ENCODE data around the gene OPCML.

OPCML gene

GRCh38 chr11:132539590-132540368 lies 992.5 kb downstream of the OPCML start:
- H3K9ac ChIP-seq (ENCODE audit: low read depth in 1 of 2, low read length in 2 of 2) = no peak overlapping the region
- H3K27me3 ChIP-seq (ENCODE audit: control insufficient read depth in 1 of 2, insufficient read depth in 2 of 2, low read length in 2 of 2) = no peaks in the 10 kb centered on the region
- no peak overlapping the region for H3K4me3 ChIP-seq (ENCODE audit: low read depth in 1 of 2, low read length in 2 of 2)
- H3K27ac ChIP-seq (ENCODE audit: low read depth, low read length) = no peak overlapping the region
- H3K9me3 ChIP-seq (ENCODE audit: control insufficient read depth in 1 of 2, low read length in 2 of 2) = no peaks in the 10 kb centered on the region
- H3K36me3 ChIP-seq (ENCODE audit: control insufficient read depth in 1 of 2, insufficient read depth in 2 of 2, low read length in 2 of 2) = no peaks in the 10 kb centered on the region
- no peaks in the 10 kb centered on the region for H3K4me1 ChIP-seq (ENCODE audit: control insufficient read depth in 1 of 2, insufficient read depth in 2 of 2, low read length in 2 of 2)

- Histone ChIP-seq H3K9ac (ENCODE audit: low read depth in 1 of 2, low read length in 2 of 2) (no peak overlapping the region), H3K36me3 (ENCODE audit: control insufficient read depth in 1 of 2, insufficient read depth in 2 of 2, low read length in 2 of 2) (no peaks in the 10 kb centered on the region), H3K4me1 (ENCODE audit: control insufficient read depth in 1 of 2, insufficient read depth in 2 of 2, low read length in 2 of 2) (no peaks in the 10 kb centered on the region), H3K9me3 (ENCODE audit: control insufficient read depth in 1 of 2, low read length in 2 of 2) (no peaks in the 10 kb centered on the region), H3K27ac (ENCODE audit: low read depth, low read length) (no peak overlapping the region), H3K4me3 (ENCODE audit: low read depth in 1 of 2, low read length in 2 of 2) (no peak overlapping the region), H3K27me3 (ENCODE audit: control insufficient read depth in 1 of 2, insufficient read depth in 2 of 2, low read length in 2 of 2) (no peaks in the 10 kb centered on the region)
Measured at GRCh38 chr11:132538642-132539041, 993.7 kb downstream of the OPCML start.

GRCh38 chr11:132535830-132536229 lies 996.5 kb downstream of the OPCML start:
- Histone ChIP-seq H3K27me3 (ENCODE audit: control insufficient read depth in 1 of 2, insufficient read depth in 2 of 2, low read length in 2 of 2) (no peaks in the 10 kb centered on the region), H3K27ac (ENCODE audit: low read depth, low read length) (no peak overlapping the region), H3K4me3 (ENCODE audit: low read depth in 1 of 2, low read length in 2 of 2) (no peak overlapping the region), H3K4me1 (ENCODE audit: control insufficient read depth in 1 of 2, insufficient read depth in 2 of 2, low read length in 2 of 2) (no peaks in the 10 kb centered on the region), H3K9ac (ENCODE audit: low read depth in 1 of 2, low read length in 2 of 2) (no peak overlapping the region), H3K36me3 (ENCODE audit: control insufficient read depth in 1 of 2, insufficient read depth in 2 of 2, low read length in 2 of 2) (no peaks in the 10 kb centered on the region), H3K9me3 (ENCODE audit: control insufficient read depth in 1 of 2, low read length in 2 of 2) (no peaks in the 10 kb centered on the region)

- Histone ChIP-seq H3K27me3 (ENCODE audit: control insufficient read depth in 1 of 2, insufficient read depth in 2 of 2, low read length in 2 of 2) (no peaks in the 10 kb centered on the region), H3K4me1 (ENCODE audit: control insufficient read depth in 1 of 2, insufficient read depth in 2 of 2, low read length in 2 of 2) (no peaks in the 10 kb centered on the region), H3K9me3 (ENCODE audit: control insufficient read depth in 1 of 2, low read length in 2 of 2) (no peaks in the 10 kb centered on the region), H3K36me3 (ENCODE audit: control insufficient read depth in 1 of 2, insufficient read depth in 2 of 2, low read length in 2 of 2) (no peaks in the 10 kb centered on the region), H3K4me3 (ENCODE audit: low read depth in 1 of 2, low read length in 2 of 2) (no peak overlapping the region), H3K27ac (ENCODE audit: low read depth, low read length) (no peak overlapping the region), H3K9ac (ENCODE audit: low read depth in 1 of 2, low read length in 2 of 2) (no peak overlapping the region)
Measured at GRCh38 chr11:132531921-132532320, 1000.4 kb downstream of the OPCML start.

GRCh38 chr11:132528181-132528580 lies 1004.1 kb downstream of the OPCML start:
- Histone ChIP-seq H3K36me3 (ENCODE audit: control insufficient read depth in 1 of 2, insufficient read depth in 2 of 2, low read length in 2 of 2) (no peaks in the 10 kb centered on the region), H3K27ac (ENCODE audit: low read depth, low read length) (no peak overlapping the region), H3K4me3 (ENCODE audit: low read depth in 1 of 2, low read length in 2 of 2) (no peak overlapping the region), H3K27me3 (ENCODE audit: control insufficient read depth in 1 of 2, insufficient read depth in 2 of 2, low read length in 2 of 2) (no peaks in the 10 kb centered on the region), H3K9me3 (ENCODE audit: control insufficient read depth in 1 of 2, low read length in 2 of 2) (no peaks in the 10 kb centered on the region), H3K9ac (ENCODE audit: low read depth in 1 of 2, low read length in 2 of 2) (no peak overlapping the region), H3K4me1 (ENCODE audit: control insufficient read depth in 1 of 2, insufficient read depth in 2 of 2, low read length in 2 of 2) (no peaks in the 10 kb centered on the region)

GRCh38 chr11:132523929-132524328 lies 1008.4 kb downstream of the OPCML start:
- H3K27me3 ChIP-seq (ENCODE audit: control insufficient read depth in 1 of 2, insufficient read depth in 2 of 2, low read length in 2 of 2) = no peaks in the 10 kb centered on the region
- no peaks in the 10 kb centered on the region for H3K9me3 ChIP-seq (ENCODE audit: control insufficient read depth in 1 of 2, low read length in 2 of 2)
- H3K36me3 ChIP-seq (ENCODE audit: control insufficient read depth in 1 of 2, insufficient read depth in 2 of 2, low read length in 2 of 2) = no peaks in the 10 kb centered on the region
- H3K4me3 ChIP-seq (ENCODE audit: low read depth in 1 of 2, low read length in 2 of 2) = no peak overlapping the region
- H3K4me1 ChIP-seq (ENCODE audit: control insufficient read depth in 1 of 2, insufficient read depth in 2 of 2, low read length in 2 of 2) = no peaks in the 10 kb centered on the region
- H3K9ac ChIP-seq (ENCODE audit: low read depth in 1 of 2, low read length in 2 of 2) = no peak overlapping the region
- no peak overlapping the region for H3K27ac ChIP-seq (ENCODE audit: low read depth, low read length)

GRCh38 chr11:132520199-132520598 lies 1012.1 kb downstream of the OPCML start:
- H3K4me1 ChIP-seq (ENCODE audit: control insufficient read depth in 1 of 2, insufficient read depth in 2 of 2, low read length in 2 of 2) = no peaks in the 10 kb centered on the region
- H3K27me3 ChIP-seq (ENCODE audit: control insufficient read depth in 1 of 2, insufficient read depth in 2 of 2, low read length in 2 of 2) = no peaks in the 10 kb centered on the region
- no peaks in the 10 kb centered on the region for H3K36me3 ChIP-seq (ENCODE audit: control insufficient read depth in 1 of 2, insufficient read depth in 2 of 2, low read length in 2 of 2)
- no peaks in the 10 kb centered on the region for H3K9me3 ChIP-seq (ENCODE audit: control insufficient read depth in 1 of 2, low read length in 2 of 2)
- no peak overlapping the region for H3K4me3 ChIP-seq (ENCODE audit: low read depth in 1 of 2, low read length in 2 of 2)
- H3K9ac ChIP-seq (ENCODE audit: low read depth in 1 of 2, low read length in 2 of 2) = no peak overlapping the region
- H3K27ac ChIP-seq (ENCODE audit: low read depth, low read length) = no peak overlapping the region

- Histone ChIP-seq H3K9me3 (ENCODE audit: control insufficient read depth in 1 of 2, low read length in 2 of 2) (no peaks in the 10 kb centered on the region), H3K27me3 (ENCODE audit: control insufficient read depth in 1 of 2, insufficient read depth in 2 of 2, low read length in 2 of 2) (no peaks in the 10 kb centered on the region), H3K9ac (ENCODE audit: low read depth in 1 of 2, low read length in 2 of 2) (no peak overlapping the region), H3K4me3 (ENCODE audit: low read depth in 1 of 2, low read length in 2 of 2) (no peak overlapping the region), H3K4me1 (ENCODE audit: control insufficient read depth in 1 of 2, insufficient read depth in 2 of 2, low read length in 2 of 2) (no peaks in the 10 kb centered on the region), H3K36me3 (ENCODE audit: control insufficient read depth in 1 of 2, insufficient read depth in 2 of 2, low read length in 2 of 2) (no peaks in the 10 kb centered on the region), H3K27ac (ENCODE audit: low read depth, low read length) (no peak overlapping the region)
Measured at GRCh38 chr11:132519241-132519815, 1013.0 kb downstream of the OPCML start.

GRCh38 chr11:132504501-132505041 lies 1027.7 kb downstream of the OPCML start:
- no peak overlapping the region for H3K4me3 ChIP-seq (ENCODE audit: low read depth in 1 of 2, low read length in 2 of 2)
- no peak overlapping the region for H3K27ac ChIP-seq (ENCODE audit: low read depth, low read length)
- H3K36me3 ChIP-seq (ENCODE audit: control insufficient read depth in 1 of 2, insufficient read depth in 2 of 2, low read length in 2 of 2) = no peaks in the 10 kb centered on the region
- no peaks in the 10 kb centered on the region for H3K9me3 ChIP-seq (ENCODE audit: control insufficient read depth in 1 of 2, low read length in 2 of 2)
- H3K9ac ChIP-seq (ENCODE audit: low read depth in 1 of 2, low read length in 2 of 2) = no peak overlapping the region
- no peaks in the 10 kb centered on the region for H3K27me3 ChIP-seq (ENCODE audit: control insufficient read depth in 1 of 2, insufficient read depth in 2 of 2, low read length in 2 of 2)
- H3K4me1 ChIP-seq (ENCODE audit: control insufficient read depth in 1 of 2, insufficient read depth in 2 of 2, low read length in 2 of 2) = no peaks in the 10 kb centered on the region

GRCh38 chr11:132501356-132501755 lies 1030.9 kb downstream of the OPCML start:
- Histone ChIP-seq H3K27ac (ENCODE audit: low read depth, low read length) (no peak overlapping the region), H3K9ac (ENCODE audit: low read depth in 1 of 2, low read length in 2 of 2) (no peak overlapping the region), H3K4me1 (ENCODE audit: control insufficient read depth in 1 of 2, insufficient read depth in 2 of 2, low read length in 2 of 2) (no peaks in the 10 kb centered on the region)

More at GRCh38 chr11:132501356-132501755, 1030.9 kb downstream of the OPCML start:
- Histone ChIP-seq H3K36me3 (ENCODE audit: control insufficient read depth in 1 of 2, insufficient read depth in 2 of 2, low read length in 2 of 2) (no peaks in the 10 kb centered on the region), H3K27me3 (ENCODE audit: control insufficient read depth in 1 of 2, insufficient read depth in 2 of 2, low read length in 2 of 2) (no peaks in the 10 kb centered on the region), H3K4me3 (ENCODE audit: low read depth in 1 of 2, low read length in 2 of 2) (no peak overlapping the region), H3K9me3 (ENCODE audit: control insufficient read depth in 1 of 2, low read length in 2 of 2) (no peaks in the 10 kb centered on the region)
